Measurements from ENCODE around the gene TMEM184B. TPM values are rescaled to one million over a fixed set of nuclear protein-coding genes. Genes with fewer than 3 reads are reported as not detected.

TMEM184B gene
- total and polyA plus RNA-seq, 10 of the 15 experiments (the other 5 are each of a cell fraction or from before 2014, with no cell fraction given) = 0.56 to 22.4 (median 7.9) TPM

DNA sequence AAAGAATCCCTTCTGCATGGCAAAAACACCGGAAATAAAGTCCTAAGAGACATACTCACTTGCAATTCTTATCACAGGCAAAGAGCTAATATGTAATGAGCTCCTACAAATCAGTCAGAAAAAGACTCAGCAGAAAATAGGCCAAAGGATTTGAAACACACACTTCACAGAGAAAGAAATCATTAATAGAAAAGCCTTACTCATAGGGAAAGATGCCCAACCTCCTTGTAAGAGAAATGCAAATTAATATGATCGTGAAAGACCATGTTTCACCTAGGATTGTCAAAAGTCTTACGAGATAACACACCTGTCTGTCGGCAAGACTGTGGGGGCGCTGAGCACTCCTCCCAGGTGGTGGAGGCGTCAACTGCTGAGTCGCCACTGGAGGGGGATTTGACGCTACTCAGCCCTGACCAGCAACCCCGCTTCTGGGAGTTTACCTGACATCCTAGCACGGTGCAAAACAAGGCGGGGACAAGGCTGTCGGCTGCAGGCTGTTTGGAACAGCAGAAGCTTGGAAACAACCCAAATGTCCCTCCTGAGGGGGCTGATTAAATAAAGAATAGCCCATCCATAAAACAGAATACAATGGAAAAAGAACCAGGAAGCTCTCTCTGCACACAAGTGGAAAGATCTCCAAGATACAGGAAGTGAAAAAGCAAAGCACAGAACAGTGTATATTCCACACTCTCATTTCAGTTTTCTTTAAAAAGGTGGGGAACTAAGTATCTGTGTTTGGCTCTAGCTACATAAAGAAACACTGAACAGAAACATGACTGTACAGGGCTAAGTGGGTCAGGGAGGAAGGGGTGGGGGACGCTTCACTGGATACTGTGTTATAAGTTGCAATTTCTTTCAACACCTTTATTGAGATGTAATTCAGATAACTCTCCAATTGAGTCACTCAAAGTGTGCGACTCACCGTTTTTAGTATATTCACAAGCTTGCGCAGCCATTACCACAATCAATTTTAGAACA is 33.0 kb upstream of the TMEM184B start (continued):
- TF ChIP-seq SREBF2 (IDR thresholded peaks at IDR 0.05; ENCODE audit: low read length) (no peak), SIX5 (IDR thresholded peaks at IDR 0.05; ENCODE audit: low read depth, low read length, severe bottlenecking) (no peak), BRCA1 (IDR thresholded peaks at IDR 0.05; ENCODE audit: low read depth, low read length) (no peak), ATF7 (IDR thresholded peaks at IDR 0.05; ENCODE audit: low read depth) (peak; percentile 49), GATAD2B (conservative IDR thresholded peaks at IDR 0.05; ENCODE audit: low read depth) (peak; percentile 45; the same call in 1 of the 2 replicates), ZSCAN29 (IDR thresholded peaks at IDR 0.05) (no peak), PAX8 (IDR thresholded peaks at IDR 0.05) (peak; percentile 80), POU2F2 (IDR thresholded peaks at IDR 0.05; ENCODE audit: borderline replicate concordance, low read depth, low read length) (peak; percentile 84; the same call in 2 of the 3 replicates), ZNF622 (IDR thresholded peaks at IDR 0.05) (no peak), SMARCA5 (IDR thresholded peaks at IDR 0.05) (no peak; the same call in 1 of the 2 replicates), TBL1XR1 (IDR thresholded peaks at IDR 0.05; ENCODE audit: low read depth, low read length) (0 out of 2 replicates have a peak, but pooled peaks have one; percentile 25), NBN (IDR thresholded peaks at IDR 0.05) (no peak; the same call in 1 of the 2 replicates), CHD1 (IDR thresholded peaks at IDR 0.05; ENCODE audit: low read depth, low read length) (no peak), SMC3 (IDR thresholded peaks at IDR 0.05; ENCODE audit: borderline replicate concordance, low read length) (no peak; the same call in 1 of the 2 replicates), GABPA (IDR thresholded peaks at IDR 0.05; ENCODE audit: low read depth) (no peak), SREBF1 (IDR thresholded peaks at IDR 0.05; ENCODE audit: low read length) (peak; percentile 59), ETV6 (conservative IDR thresholded peaks at IDR 0.05 in 1 of 2, IDR thresholded peaks at IDR 0.05 in 1 of 2; ENCODE audit: borderline replicate concordance in 1 of 2, low read depth in 1 of 2) (0 out of 4 replicates have a peak, but pooled peaks of 1 of the 2 experiments have one; percentile 4), RCOR1 (conservative IDR thresholded peaks at IDR 0.05; ENCODE audit: low read depth, low read length) (no peak), CHD2 (IDR thresholded peaks at IDR 0.05; ENCODE audit: borderline replicate concordance, low read depth, low read length) (peak; percentile 61; the same call in 1 of the 2 replicates)
- TF ChIP-seq, protein P1, sequence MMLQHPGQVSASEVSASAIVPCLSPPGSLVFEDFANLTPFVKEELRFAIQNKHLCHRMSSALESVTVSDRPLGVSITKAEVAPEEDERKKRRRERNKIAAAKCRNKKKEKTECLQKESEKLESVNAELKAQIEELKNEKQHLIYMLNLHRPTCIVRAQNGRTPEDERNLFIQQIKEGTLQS (IDR thresholded peaks at IDR 0.05; ENCODE audit: borderline replicate concordance, extremely low read depth, low read depth, low read length) = no peak
- TF ChIP-seq, protein P2, sequence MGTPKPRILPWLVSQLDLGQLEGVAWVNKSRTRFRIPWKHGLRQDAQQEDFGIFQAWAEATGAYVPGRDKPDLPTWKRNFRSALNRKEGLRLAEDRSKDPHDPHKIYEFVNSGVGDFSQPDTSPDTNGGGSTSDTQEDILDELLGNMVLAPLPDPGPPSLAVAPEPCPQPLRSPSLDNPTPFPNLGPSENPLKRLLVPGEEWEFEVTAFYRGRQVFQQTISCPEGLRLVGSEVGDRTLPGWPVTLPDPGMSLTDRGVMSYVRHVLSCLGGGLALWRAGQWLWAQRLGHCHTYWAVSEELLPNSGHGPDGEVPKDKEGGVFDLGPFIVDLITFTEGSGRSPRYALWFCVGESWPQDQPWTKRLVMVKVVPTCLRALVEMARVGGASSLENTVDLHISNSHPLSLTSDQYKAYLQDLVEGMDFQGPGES (IDR thresholded peaks at IDR 0.05) = no peak
- TF ChIP-seq, protein P3, sequence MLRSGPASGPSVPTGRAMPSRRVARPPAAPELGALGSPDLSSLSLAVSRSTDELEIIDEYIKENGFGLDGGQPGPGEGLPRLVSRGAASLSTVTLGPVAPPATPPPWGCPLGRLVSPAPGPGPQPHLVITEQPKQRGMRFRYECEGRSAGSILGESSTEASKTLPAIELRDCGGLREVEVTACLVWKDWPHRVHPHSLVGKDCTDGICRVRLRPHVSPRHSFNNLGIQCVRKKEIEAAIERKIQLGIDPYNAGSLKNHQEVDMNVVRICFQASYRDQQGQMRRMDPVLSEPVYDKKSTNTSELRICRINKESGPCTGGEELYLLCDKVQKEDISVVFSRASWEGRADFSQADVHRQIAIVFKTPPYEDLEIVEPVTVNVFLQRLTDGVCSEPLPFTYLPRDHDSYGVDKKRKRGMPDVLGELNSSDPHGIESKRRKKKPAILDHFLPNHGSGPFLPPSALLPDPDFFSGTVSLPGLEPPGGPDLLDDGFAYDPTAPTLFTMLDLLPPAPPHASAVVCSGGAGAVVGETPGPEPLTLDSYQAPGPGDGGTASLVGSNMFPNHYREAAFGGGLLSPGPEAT (IDR thresholded peaks at IDR 0.05; ENCODE audit: low read depth) = peak; percentile 85; the same call in 1 of the 2 replicates
- TF ChIP-seq, protein P4, sequence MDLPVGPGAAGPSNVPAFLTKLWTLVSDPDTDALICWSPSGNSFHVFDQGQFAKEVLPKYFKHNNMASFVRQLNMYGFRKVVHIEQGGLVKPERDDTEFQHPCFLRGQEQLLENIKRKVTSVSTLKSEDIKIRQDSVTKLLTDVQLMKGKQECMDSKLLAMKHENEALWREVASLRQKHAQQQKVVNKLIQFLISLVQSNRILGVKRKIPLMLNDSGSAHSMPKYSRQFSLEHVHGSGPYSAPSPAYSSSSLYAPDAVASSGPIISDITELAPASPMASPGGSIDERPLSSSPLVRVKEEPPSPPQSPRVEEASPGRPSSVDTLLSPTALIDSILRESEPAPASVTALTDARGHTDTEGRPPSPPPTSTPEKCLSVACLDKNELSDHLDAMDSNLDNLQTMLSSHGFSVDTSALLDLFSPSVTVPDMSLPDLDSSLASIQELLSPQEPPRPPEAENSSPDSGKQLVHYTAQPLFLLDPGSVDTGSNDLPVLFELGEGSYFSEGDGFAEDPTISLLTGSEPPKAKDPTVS (IDR thresholded peaks at IDR 0.05; ENCODE audit: low read depth, low read length) = no peak
- TF ChIP-seq, protein P5, sequence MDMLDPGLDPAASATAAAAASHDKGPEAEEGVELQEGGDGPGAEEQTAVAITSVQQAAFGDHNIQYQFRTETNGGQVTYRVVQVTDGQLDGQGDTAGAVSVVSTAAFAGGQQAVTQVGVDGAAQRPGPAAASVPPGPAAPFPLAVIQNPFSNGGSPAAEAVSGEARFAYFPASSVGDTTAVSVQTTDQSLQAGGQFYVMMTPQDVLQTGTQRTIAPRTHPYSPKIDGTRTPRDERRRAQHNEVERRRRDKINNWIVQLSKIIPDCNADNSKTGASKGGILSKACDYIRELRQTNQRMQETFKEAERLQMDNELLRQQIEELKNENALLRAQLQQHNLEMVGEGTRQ (IDR thresholded peaks at IDR 0.05; ENCODE audit: borderline replicate concordance, low read depth, low read length) = no peak

Measured in GM12878 (cell line).